HFFc6 (cell line): ENCODE measurements around the gene PLXDC1. TPM values are rescaled to one million over a fixed set of nuclear protein-coding genes. Genes with fewer than 3 reads are reported as not detected.
A peak's percentile ranks its signal among the peaks of the same experiment; 100 is the strongest.
"Not testable (repeated sequence)": the region's sequence is repeated elsewhere in the genome, so short reads cannot be mapped to it uniquely, and the experiment has no call there.

ENCODE experiments used
- DNase-seq: peaks from one replicate; pipeline ENCODE4 v3.0.0-alpha.2; 2018
- H3K27ac Mint-ChIP-seq: 2 replicates; pipeline ENCODE4 v1.8.0; 2020; ENCODE audit warnings: mild to moderate bottlenecking, mixed read lengths
- H3K27me3 Mint-ChIP-seq: 2 replicates; pipeline ENCODE4 v1.8.0; 2021; ENCODE audit warnings: mild to moderate bottlenecking, moderate library complexity, mixed read lengths; ENCODE audit not compliant: insufficient read depth
- H3K36me3 Mint-ChIP-seq: 2 replicates; pipeline ENCODE4 v1.8.0; 2021; ENCODE audit warnings: low read depth, mixed read lengths
- H3K4me1 Mint-ChIP-seq: 2 replicates; pipeline ENCODE4 v1.8.0; 2020; ENCODE audit warnings: low read depth, mixed read lengths
- H3K4me3 Mint-ChIP-seq: 2 replicates; pipeline ENCODE4 v1.8.0; 2020; ENCODE audit warnings: mild to moderate bottlenecking, moderate library complexity, mixed read lengths
- H3K9me3 Mint-ChIP-seq: 2 replicates; pipeline ENCODE4 v1.8.0; 2020; ENCODE audit warnings: mild to moderate bottlenecking, mixed read lengths
- CTCF ChIP-seq: fragments of 200-600 bp; sonication (generic); IDR thresholded peaks from 2 replicates; pipeline ENCODE4 v1.5.0; 2021; ENCODE audit warnings: antibody characterized with exemption, mild to moderate bottlenecking
- total RNA-seq, 6 experiments: library from RNA; stranded (reverse); fragmentation: NEBNext Ultra II Directional; extraction: Animal tissue kit (Norgen Biotek cat#: 25700); gene quantifications; 2 replicates in 1 of 6; 3 replicates in 5 of 6; pipeline ENCODE4 v1.2.3, GENCODE V29; 2021

PLXDC1 gene
- total RNA-seq, 6 experiments from 2014 or later = 0.20 to 2.2 (median 0.69) TPM

DNA sequence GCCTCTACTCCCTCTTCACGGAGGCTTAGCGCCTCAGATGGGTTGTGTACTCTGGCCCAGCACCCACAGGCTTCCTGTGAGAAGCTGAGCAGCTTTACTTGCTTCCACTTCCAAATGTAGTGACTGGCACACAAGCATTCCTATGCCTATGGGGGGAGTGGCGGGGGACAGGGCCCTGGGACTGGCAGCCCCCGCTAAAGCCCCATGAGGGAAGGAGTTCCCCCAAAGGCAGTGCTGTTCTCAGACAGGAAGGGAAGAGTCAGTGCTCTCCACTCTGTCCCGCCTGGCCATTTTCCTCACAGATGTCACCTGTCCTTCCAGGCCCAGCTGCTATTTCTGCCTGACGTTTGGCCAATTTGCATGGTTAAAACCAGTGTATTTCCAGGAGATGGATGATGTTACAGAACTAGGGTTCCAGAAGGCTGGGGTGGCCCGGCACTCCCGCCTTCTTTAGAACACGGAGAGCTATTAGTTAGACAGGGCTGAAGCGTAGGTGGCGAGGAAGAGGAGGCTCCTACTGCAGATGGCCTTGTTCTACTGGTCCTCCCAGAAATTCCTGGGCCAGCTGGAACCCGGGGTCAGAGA is 100.3 kb downstream of the PLXDC1 start:
- peaks cover 14% of the 10 kb centered on the region for H3K27me3 Mint-ChIP-seq
- no peak for TF ChIP-seq CTCF
- H3K9me3 Mint-ChIP-seq = peaks cover 35% of the 10 kb centered on the region
- H3K4me1 Mint-ChIP-seq = peaks cover 6% of the 10 kb centered on the region
- H3K36me3 Mint-ChIP-seq = peaks cover 20% of the 10 kb centered on the region
- H3K27ac Mint-ChIP-seq = no peak overlapping the region
- no peak overlapping the region for H3K4me3 Mint-ChIP-seq
- no peak for DNase-seq

- H3K36me3 Mint-ChIP-seq = peaks cover 31% of the 10 kb centered on the region
- peak; percentile 12; the same call in 1 of the 2 replicates for TF ChIP-seq CTCF
- H3K4me3 Mint-ChIP-seq = no peak overlapping the region
- H3K9me3 Mint-ChIP-seq = peaks cover 47% of the 10 kb centered on the region
- DNase-seq = no peak
- H3K27me3 Mint-ChIP-seq = peaks cover under 1% of the 10 kb centered on the region; the same call in 1 of the 2 replicates
- H3K27ac Mint-ChIP-seq = peak overlapping the region; percentile 79
- no peaks in the 10 kb centered on the region for H3K4me1 Mint-ChIP-seq
Observed at GRCh38 chr17:39045948-39046679, 105.3 kb downstream of the PLXDC1 start.

- no peaks in the 10 kb centered on the region for H3K36me3 Mint-ChIP-seq
- H3K27ac Mint-ChIP-seq = no peak overlapping the region
- H3K4me1 Mint-ChIP-seq = no peaks in the 10 kb centered on the region
- TF ChIP-seq CTCF = no peak
- peaks cover 29% of the 10 kb centered on the region for H3K27me3 Mint-ChIP-seq
- H3K4me3 Mint-ChIP-seq = no peak overlapping the region
- DNase-seq = no peak
- H3K9me3 Mint-ChIP-seq = no peaks in the 10 kb centered on the region
Observed at GRCh38 chr17:39036009-39036408, 115.4 kb downstream of the PLXDC1 start.

GRCh38 chr17:39035578-39035977 is 115.9 kb downstream of the PLXDC1 start:
- H3K4me1 Mint-ChIP-seq, H3K9me3 Mint-ChIP-seq, H3K27ac Mint-ChIP-seq, H3K4me3 Mint-ChIP-seq, DNase-seq, H3K36me3 Mint-ChIP-seq: not testable (repeated sequence)
- H3K27me3 Mint-ChIP-seq = peaks cover 33% of the 10 kb centered on the region

GRCh38 chr17:39028690-39029089 is 122.7 kb downstream of the PLXDC1 start:
- H3K27ac Mint-ChIP-seq = no peak overlapping the region
- peaks cover 8% of the 10 kb centered on the region for H3K4me1 Mint-ChIP-seq
- peaks cover 45% of the 10 kb centered on the region for H3K27me3 Mint-ChIP-seq
- H3K9me3 Mint-ChIP-seq = no peaks in the 10 kb centered on the region
- H3K4me3 Mint-ChIP-seq = no peak overlapping the region
- no peak for DNase-seq
- TF ChIP-seq CTCF = no peak
- H3K36me3 Mint-ChIP-seq = no peaks in the 10 kb centered on the region

DNA sequence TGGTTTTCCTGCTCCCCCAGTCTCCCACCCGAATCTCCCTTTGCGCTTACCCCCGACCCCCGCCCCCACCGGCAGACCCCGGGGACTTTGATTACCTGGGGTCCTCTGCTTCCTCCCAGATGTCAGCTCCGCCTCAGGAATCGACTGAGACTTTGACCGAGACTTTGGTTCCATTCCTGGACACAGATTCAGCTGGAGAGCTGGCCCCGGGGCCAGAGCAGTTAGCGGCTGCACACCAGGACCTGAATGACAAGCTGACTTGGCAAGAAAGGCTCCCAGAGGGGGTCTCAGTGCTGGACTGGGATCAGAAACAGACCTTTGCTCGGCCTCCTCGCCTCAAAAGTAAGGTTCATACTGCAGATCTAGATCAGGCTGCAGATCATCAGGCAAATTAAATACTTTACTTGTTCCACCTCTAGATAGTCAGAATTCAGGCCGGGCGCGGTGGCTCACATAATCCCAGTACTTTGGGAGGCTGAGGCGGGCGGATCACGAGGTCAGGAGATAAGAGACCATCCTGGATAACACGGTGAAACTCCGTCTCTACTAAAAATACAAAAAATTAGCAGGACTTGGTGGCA is 123.9 kb downstream of the PLXDC1 start:
- H3K27ac Mint-ChIP-seq = no peak overlapping the region
- peak overlapping the region; percentile 77 for H3K4me3 Mint-ChIP-seq
- H3K4me1 Mint-ChIP-seq = peaks cover 8% of the 10 kb centered on the region
- TF ChIP-seq CTCF = no peak
- no peak for DNase-seq
- H3K36me3 Mint-ChIP-seq = no peaks in the 10 kb centered on the region
- H3K9me3 Mint-ChIP-seq = no peaks in the 10 kb centered on the region
- H3K27me3 Mint-ChIP-seq = peaks cover 43% of the 10 kb centered on the region
